ENCODE results near the gene DLEC1. TPM values are rescaled to one million over a fixed set of nuclear protein-coding genes. Genes with fewer than 3 reads are reported as not detected.

DLEC1 gene
- total and polyA plus RNA-seq, 9 of the 15 experiments (the other 6 are each of a cell fraction or from before 2014, with no cell fraction given), result 0.07 to 0.08 TPM; not detected in 7

GRCh38 chr3:38139191-38139590 is 100.2 kb downstream of the DLEC1 start:
- no peak for ATAC-seq
- Histone ChIP-seq H3K27ac (ENCODE audit: extremely low read depth, low read depth, low read length) (peak overlapping the region; percentile 83; the same call in 2 of the 3 replicates), H4K20me1 (replicated peaks; ENCODE audit: control insufficient read depth, insufficient read depth, low read length) (no peaks in the 10 kb centered on the region), H3K4me3 (peak overlapping the region; percentile 90), H3K9me3 (replicated peaks; ENCODE audit: control insufficient read depth, insufficient read depth, low read depth, low read length) (no peaks in the 10 kb centered on the region), H3K9me1 (ENCODE audit: control insufficient read depth, insufficient read depth, low read length) (no peaks in the 10 kb centered on the region), H3K4me1 (replicated peaks in 1 of 2; ENCODE audit: control insufficient read depth in 2 of 2, insufficient read depth in 2 of 2, low read length in 2 of 2) (peaks cover 22 to 37% of the 10 kb centered on the region in 2 experiments; a peak in 4 of 5 replicates), H3K36me3 (ENCODE audit: control insufficient read depth, insufficient read depth, low read length) (peaks cover 41% of the 10 kb centered on the region), H2AFZ (ENCODE audit: low read depth, low read length) (peak overlapping the region; percentile 99), H3K4me2 (ENCODE audit: insufficient read depth, low read length) (peak overlapping the region; percentile 98), H3K27me3 (ENCODE audit: control insufficient read depth in 2 of 2, insufficient read depth in 2 of 2, low read length in 2 of 2) (no peaks in the 10 kb centered on the region; a peak in 1 of 5 replicates), H3K79me2 (ENCODE audit: control insufficient read depth, insufficient read depth, low read length) (peaks cover 43% of the 10 kb centered on the region), H3K9ac (ENCODE audit: insufficient read depth in 1 of 2, low read depth in 2 of 2, low read length in 2 of 2) (peak overlapping the region; percentile 79 to 97)
- TF ChIP-seq SIN3A (IDR thresholded peaks at IDR 0.05; ENCODE audit: borderline replicate concordance in 2 of 2, control insufficient read depth in 1 of 2, low read depth in 2 of 2, low read length in 2 of 2) (0 out of 4 replicates have a peak, but pooled peaks of 1 of the 2 experiments have one; percentile 3), ZNF445 (CRISPR knock-in tag; IDR thresholded peaks at IDR 0.05; ENCODE audit: low read depth) (0 out of 2 replicates have a peak, but pooled peaks have one; percentile 12), RBM25 (IDR thresholded peaks at IDR 0.05; ENCODE audit: low read depth, low read length, severe bottlenecking) (no peak), MYNN (IDR thresholded peaks at IDR 0.05) (no peak), MYNN (CRISPR knock-in tag; IDR thresholded peaks at IDR 0.05) (no peak)
- in situ Hi-C loops (cut with MboI) (loop anchor here (10.0 kb wide), 2 partner anchors 206 to 336 kb away; partner anchors contain the start of gene XYLB), intact Hi-C loops (cut with micrococcal nuclease) (loop anchor here (5.0 to 10.0 kb wide), 5 partner anchors 86 to 516 kb away; partner anchors contain the start of gene XYLB)
- FAIRE-seq, result no peak
- ChIA-PET POLR2A (interaction anchor here (0.8 to 5.0 kb wide), 4 partner anchors 8 to 26 kb away, joined by 3 to 55 read pairs (median 4); partner anchors contain the start of gene OXSR1), CTCF (ENCODE audit: low intra/inter-chr PET ratio) (no interaction called here)
- DNase-seq (ENCODE audit: extremely low read depth in 1 of 4, low spot score in 3 of 4), result no peak
- no TSS peak for BruUV-seq (replicated peaks)
- 6% methylated on average over 8 of the region's 8 CpGs for WGBS (ENCODE audit: insufficient coverage, low coverage, missing lambda C conversion rate)
